BE2C (cell line): ENCODE results near the gene IFNA21.
A peak's percentile ranks its signal among the peaks of the same experiment; 100 is the strongest.
"Not testable (repeated sequence)": the region's sequence is repeated elsewhere in the genome, so short reads cannot be mapped to it uniquely, and the experiment has no call there.

Experiments used
- DNase-seq: peaks from one replicate; pipeline ENCODE4 v3.0.0-alpha.2; 2020
- H3K27me3 ChIP-seq: fragments of 250-450 bp; sonication (Bioruptor Pico); 2 replicates; pipeline ENCODE4 v1.5.1; 2020; ENCODE audit warnings: mild to moderate bottlenecking
- H3K36me3 ChIP-seq: fragments of 250-450 bp; sonication (Bioruptor Pico); 2 replicates; pipeline ENCODE4 v1.5.1; 2020; ENCODE audit warnings: mild to moderate bottlenecking
- H3K4me1 ChIP-seq: fragments of 250-450 bp; sonication (Bioruptor Pico); 2 replicates; pipeline ENCODE4 v1.5.1; 2020
- H3K4me3 ChIP-seq: 2 replicates; pipeline ENCODE4 v1.5.1; 2011; ENCODE audit warnings: low read depth, low read length
- H3K9me3 ChIP-seq: fragments of 250-450 bp; sonication (Bioruptor Pico); 2 replicates; pipeline ENCODE4 v1.5.1; 2020
- CTCF ChIP-seq: IDR thresholded peaks from 2 replicates; pipeline ENCODE4 v1.5.1; 2012; ENCODE audit warnings: mild to moderate bottlenecking, low read depth, low read length

IFNA21 gene

GRCh38 chr9:21194867-21195776 lies 28.7 kb upstream of the IFNA21 start:
- TF ChIP-seq CTCF = peak; percentile 56
- H3K9me3 ChIP-seq, H3K4me1 ChIP-seq, H3K4me3 ChIP-seq, DNase-seq, H3K36me3 ChIP-seq, H3K27me3 ChIP-seq: not testable (repeated sequence)

- H3K9me3 ChIP-seq, H3K27me3 ChIP-seq, DNase-seq, H3K36me3 ChIP-seq, H3K4me1 ChIP-seq, H3K4me3 ChIP-seq: not testable (repeated sequence)
Measured at GRCh38 chr9:21187487-21187886, 21.0 kb upstream of the IFNA21 start, which contains the start of gene IFNA4. TSS of gene IFNA4 (minus strand) at chr9:21187587. CDS start at chr9:21187531, 56 bp downstream.

- H3K4me3 ChIP-seq, H3K4me1 ChIP-seq, DNase-seq, H3K27me3 ChIP-seq, H3K36me3 ChIP-seq, H3K9me3 ChIP-seq: not testable (repeated sequence)
- TF ChIP-seq CTCF = peak; percentile 57
Measured at GRCh38 chr9:21182810-21183736, 16.6 kb upstream of the IFNA21 start.

GRCh38 chr9:21174671-21175070 lies 8.2 kb upstream of the IFNA21 start:
- no peak for TF ChIP-seq CTCF
- H3K4me1 ChIP-seq = no peaks in the 10 kb centered on the region
- no peaks in the 10 kb centered on the region for H3K9me3 ChIP-seq
- peaks cover 6% of the 10 kb centered on the region; the same call in 1 of the 2 replicates for H3K27me3 ChIP-seq
- H3K36me3 ChIP-seq = no peaks in the 10 kb centered on the region
- DNase-seq = no peak
- no peak overlapping the region for H3K4me3 ChIP-seq

GRCh38 chr9:21172156-21172555 lies 5.7 kb upstream of the IFNA21 start:
- no peak for DNase-seq
- Histone ChIP-seq H3K4me3 (no peak overlapping the region), H3K27me3 (peaks cover 6% of the 10 kb centered on the region; the same call in 1 of the 2 replicates), H3K4me1 (no peaks in the 10 kb centered on the region), H3K9me3 (no peaks in the 10 kb centered on the region), H3K36me3 (no peaks in the 10 kb centered on the region)
- no peak for TF ChIP-seq CTCF

- H3K27me3 ChIP-seq = peaks cover 6% of the 10 kb centered on the region; the same call in 1 of the 2 replicates
Measured at GRCh38 chr9:21171351-21171750, 4.9 kb upstream of the IFNA21 start.

More at GRCh38 chr9:21171351-21171750, 4.9 kb upstream of the IFNA21 start:
- TF ChIP-seq CTCF = no peak
- no peak for DNase-seq
- no peaks in the 10 kb centered on the region for H3K9me3 ChIP-seq
- no peak overlapping the region for H3K4me3 ChIP-seq
- H3K4me1 ChIP-seq = no peaks in the 10 kb centered on the region
- H3K36me3 ChIP-seq = no peaks in the 10 kb centered on the region
